Uterus (tissue), 4 donors: ENCODE results near the gene KRT2. TPM values are rescaled to one million over a fixed set of nuclear protein-coding genes. Genes with fewer than 3 reads are reported as not detected.

Source experiments
- DNase-seq, 2 donors: peaks; one replicate each; pipeline ENCODE4 v3.0.0-alpha.2; 2019 to 2020
- H3K27ac ChIP-seq, 2 donors: fragments of 200-600 bp; sonication (generic); 1 replicate in 1 of 2; 2 replicates in 1 of 2; pipeline ENCODE4 v1.5.1; 2016 to 2018
- H3K27me3 ChIP-seq, 2 donors: fragments of 200-600 bp; sonication (generic); one replicate each; pipeline ENCODE4 v1.5.1; 2018 to 2019; ENCODE audit warnings: control low read depth in 1 of 2
- H3K36me3 ChIP-seq, 2 donors: fragments of 200-600 bp; sonication (generic); one replicate each; pipeline ENCODE4 v1.5.1; 2019; ENCODE audit warnings: control low read depth in 1 of 2
- H3K4me1 ChIP-seq, 2 donors: fragments of 200-600 bp; sonication (generic); one replicate each; pipeline ENCODE4 v1.5.1; 2018 to 2019; ENCODE audit warnings: control low read depth in 1 of 2
- H3K4me3 ChIP-seq, 2 donors: fragments of 200-600 bp; sonication (generic); 1 replicate in 1 of 2; 2 replicates in 1 of 2; pipeline ENCODE4 v1.5.1; 2018 to 2019; ENCODE audit warnings: mild to moderate bottlenecking in 1 of 2
- H3K9me3 ChIP-seq, 2 donors: fragments of 200-600 bp; sonication (generic); one replicate each; pipeline ENCODE4 v1.5.1; 2019; ENCODE audit warnings: control low read depth in 1 of 2
- POLR2A ChIP-seq, 2 donors: fragments of 450-650 bp; IDR thresholded peaks; one replicate each; pipeline ENCODE4 v1.6.1; 2016; ENCODE audit warnings: antibody characterized with exemption in 2 of 2, mild to moderate bottlenecking in 1 of 2, moderate library complexity in 1 of 2
- intact Hi-C: fragments of 100-400 bp; cut with DNase I; formaldehyde crosslinking; loops from one replicate; pipeline ENCODE4 v1.15.1; 2023; ENCODE audit warnings: low total_unique reads
- total RNA-seq, 4 donors: library from RNA; depleted of rRNA in 3 of 4; stranded (reverse); fragments of >200 nt in 3 of 4; gene quantifications; one replicate each; pipeline versions ENCODE4 v1.1.0 to v1.2.4, GENCODE V29; 2014 to 2023
- TF ChIP-seq, protein P1 (sequence below), 4 experiments: fragments of 200-600 bp in 2 of 4; fragments of 450-650 bp in 2 of 4; sonication (generic) in 2 of 4; IDR thresholded peaks; one replicate each; pipeline ENCODE4 v1.5.1; 2016 to 2019; ENCODE audit warnings: antibody characterized with exemption in 4 of 4, mild to moderate bottlenecking in 2 of 4, moderate library complexity in 1 of 4
- donor health status: DM: yes; HTN: yes; CAD: no.

The KRT2 gene
- total RNA-seq, 4 donors from 2014 or later = not detected

DNA sequence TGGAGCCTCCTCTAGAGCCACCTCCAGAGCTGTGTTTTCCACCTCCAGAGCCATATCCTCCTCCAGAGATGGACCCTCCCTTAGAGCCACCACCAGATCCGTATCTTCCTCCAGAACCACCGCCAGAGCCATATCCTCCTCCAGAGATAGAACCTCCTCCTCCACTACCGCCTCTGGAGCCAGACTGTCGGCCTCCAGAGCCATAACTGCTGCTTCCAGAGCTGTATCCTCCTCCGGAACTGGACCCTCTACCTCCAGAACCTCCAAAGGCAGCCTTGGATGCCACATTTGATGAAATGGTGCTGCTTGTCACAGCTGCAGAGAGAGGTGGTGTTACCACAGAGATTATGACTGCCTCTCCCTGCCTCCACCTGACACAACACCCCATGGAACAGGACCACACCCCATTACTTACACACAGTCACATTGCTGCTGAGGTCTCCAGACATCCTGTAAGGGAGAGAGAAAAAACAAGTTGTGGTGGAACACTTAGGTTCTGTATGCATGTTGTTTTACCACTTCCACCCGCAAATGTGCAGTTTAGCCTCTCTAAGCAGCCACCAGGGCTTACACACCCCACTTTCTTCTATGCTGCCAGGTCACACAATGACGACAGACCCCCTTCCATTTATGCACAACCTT, 6.8 kb downstream of the KRT2 start:
- H3K4me3 ChIP-seq = no peak overlapping the region
- intact Hi-C loops = no loop called here
- no peaks in the 10 kb centered on the region for H3K36me3 ChIP-seq
- H3K4me1 ChIP-seq = no peaks in the 10 kb centered on the region
- no peak overlapping the region for H3K27ac ChIP-seq
- H3K9me3 ChIP-seq = no peaks in the 10 kb centered on the region
- TF ChIP-seq POLR2A (IDR thresholded peaks at IDR 0.05) = no peak
- TF ChIP-seq, protein P1, sequence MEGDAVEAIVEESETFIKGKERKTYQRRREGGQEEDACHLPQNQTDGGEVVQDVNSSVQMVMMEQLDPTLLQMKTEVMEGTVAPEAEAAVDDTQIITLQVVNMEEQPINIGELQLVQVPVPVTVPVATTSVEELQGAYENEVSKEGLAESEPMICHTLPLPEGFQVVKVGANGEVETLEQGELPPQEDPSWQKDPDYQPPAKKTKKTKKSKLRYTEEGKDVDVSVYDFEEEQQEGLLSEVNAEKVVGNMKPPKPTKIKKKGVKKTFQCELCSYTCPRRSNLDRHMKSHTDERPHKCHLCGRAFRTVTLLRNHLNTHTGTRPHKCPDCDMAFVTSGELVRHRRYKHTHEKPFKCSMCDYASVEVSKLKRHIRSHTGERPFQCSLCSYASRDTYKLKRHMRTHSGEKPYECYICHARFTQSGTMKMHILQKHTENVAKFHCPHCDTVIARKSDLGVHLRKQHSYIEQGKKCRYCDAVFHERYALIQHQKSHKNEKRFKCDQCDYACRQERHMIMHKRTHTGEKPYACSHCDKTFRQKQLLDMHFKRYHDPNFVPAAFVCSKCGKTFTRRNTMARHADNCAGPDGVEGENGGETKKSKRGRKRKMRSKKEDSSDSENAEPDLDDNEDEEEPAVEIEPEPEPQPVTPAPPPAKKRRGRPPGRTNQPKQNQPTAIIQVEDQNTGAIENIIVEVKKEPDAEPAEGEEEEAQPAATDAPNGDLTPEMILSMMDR (IDR thresholded peaks at IDR 0.05) = no peak
- DNase-seq = no peak
- H3K27me3 ChIP-seq = no peaks in the 10 kb centered on the region

DNA sequence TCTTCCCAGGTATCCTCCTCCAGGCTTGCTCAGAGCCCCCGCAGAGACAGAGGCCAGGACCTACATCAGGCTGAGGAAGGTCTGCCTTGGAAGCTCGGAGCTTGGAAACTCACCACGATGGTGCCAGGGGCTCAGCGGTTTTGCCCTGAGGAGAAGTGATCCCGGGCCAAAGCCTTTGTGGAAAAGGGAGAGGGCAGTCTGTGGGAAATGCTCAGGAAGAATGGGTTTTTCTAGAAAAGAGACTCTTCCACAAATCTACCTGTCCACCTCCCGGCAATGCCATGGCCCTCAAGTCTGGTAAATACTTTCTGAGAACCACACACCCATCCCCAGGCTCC, 8.0 kb downstream of the KRT2 start:
- Histone ChIP-seq H3K27me3 (no peaks in the 10 kb centered on the region), H3K4me3 (no peak overlapping the region), H3K9me3 (no peaks in the 10 kb centered on the region), H3K27ac (no peak overlapping the region), H3K4me1 (no peaks in the 10 kb centered on the region), H3K36me3 (no peaks in the 10 kb centered on the region)
- DNase-seq = no peak
- intact Hi-C loops = no loop called here
- no peak for TF ChIP-seq POLR2A (IDR thresholded peaks at IDR 0.05)
- TF ChIP-seq, protein P1 (IDR thresholded peaks at IDR 0.05) = no peak

DNA sequence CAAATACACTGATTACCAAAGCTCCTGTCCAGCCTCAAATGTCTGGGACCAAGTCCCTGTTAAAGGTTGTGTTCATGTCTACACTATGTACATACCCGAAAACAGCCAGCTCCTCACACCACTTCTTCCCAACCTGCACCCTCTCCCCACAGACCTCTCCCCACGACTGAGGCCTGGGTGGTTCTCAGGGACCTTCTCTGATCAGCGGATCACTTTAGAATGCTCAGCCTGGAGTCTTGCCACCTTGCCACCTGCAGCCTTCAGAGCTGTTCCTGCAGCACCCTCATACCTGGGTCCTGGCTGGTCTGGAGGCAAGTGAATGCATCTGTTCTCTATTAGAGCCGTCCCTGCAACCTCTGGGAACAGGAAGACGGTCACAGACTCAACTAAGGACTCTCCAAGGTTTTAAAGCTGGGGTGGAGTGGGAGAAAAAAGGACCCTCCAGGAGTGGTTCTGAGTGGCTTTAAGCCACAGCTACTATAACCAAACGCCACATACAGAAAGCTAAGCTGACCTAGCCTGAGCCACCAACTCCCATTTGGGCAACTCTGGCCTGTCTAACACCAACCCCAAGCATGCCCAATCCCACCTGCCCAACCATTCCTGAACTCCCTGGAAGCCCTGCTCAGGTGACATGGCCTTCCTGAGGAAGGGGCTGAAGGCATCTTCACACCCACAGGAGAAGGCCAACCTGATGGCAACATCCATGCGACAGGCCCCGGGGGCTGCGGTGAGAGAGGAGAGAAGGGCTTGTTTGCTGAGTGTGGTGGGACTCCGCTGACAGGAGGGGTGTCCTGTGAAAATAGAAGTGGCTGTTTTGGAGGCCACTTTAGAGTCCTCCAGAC, 8.6 kb downstream of the KRT2 start:
- H3K9me3 ChIP-seq = no peaks in the 10 kb centered on the region

DNA sequence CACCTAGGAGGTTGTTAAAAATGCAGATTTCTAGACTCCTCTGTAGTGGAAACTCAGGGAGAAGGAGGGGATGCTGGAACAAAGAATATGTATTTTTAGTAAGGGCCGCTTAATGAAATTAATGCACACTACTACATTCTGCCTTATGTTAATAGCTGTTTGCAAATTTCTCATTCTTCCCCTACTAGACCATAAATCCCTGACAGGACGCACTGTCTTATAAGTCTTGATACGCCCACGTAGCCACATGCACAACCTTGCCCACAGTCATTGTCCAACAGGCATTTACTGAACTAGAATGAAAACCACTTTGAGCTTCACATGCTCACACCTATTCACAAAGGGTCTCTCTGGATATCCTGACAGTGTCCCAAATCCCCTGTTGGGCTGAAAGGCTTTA, 10.5 kb downstream of the KRT2 start:
- intact Hi-C loops = no loop called here
- no peak overlapping the region for H3K4me3 ChIP-seq
- H3K27me3 ChIP-seq = no peaks in the 10 kb centered on the region
- H3K9me3 ChIP-seq = no peaks in the 10 kb centered on the region
- H3K4me1 ChIP-seq = no peaks in the 10 kb centered on the region
- TF ChIP-seq POLR2A (IDR thresholded peaks at IDR 0.05) = no peak
- TF ChIP-seq, protein P1 (IDR thresholded peaks at IDR 0.05) = no peak
- DNase-seq = no peak
- no peak overlapping the region for H3K27ac ChIP-seq
- H3K36me3 ChIP-seq = no peaks in the 10 kb centered on the region

More for the DNA sequence above, 8.6 kb downstream of the KRT2 start:
- H3K4me3 ChIP-seq = no peak overlapping the region
- TF ChIP-seq, protein P1 (IDR thresholded peaks at IDR 0.05) = no peak
- TF ChIP-seq POLR2A (IDR thresholded peaks at IDR 0.05) = no peak
- no peaks in the 10 kb centered on the region for H3K4me1 ChIP-seq
- no peaks in the 10 kb centered on the region for H3K27me3 ChIP-seq
- no peaks in the 10 kb centered on the region for H3K36me3 ChIP-seq
- intact Hi-C loops = no loop called here
- DNase-seq = no peak
- H3K27ac ChIP-seq = no peak overlapping the region

DNA sequence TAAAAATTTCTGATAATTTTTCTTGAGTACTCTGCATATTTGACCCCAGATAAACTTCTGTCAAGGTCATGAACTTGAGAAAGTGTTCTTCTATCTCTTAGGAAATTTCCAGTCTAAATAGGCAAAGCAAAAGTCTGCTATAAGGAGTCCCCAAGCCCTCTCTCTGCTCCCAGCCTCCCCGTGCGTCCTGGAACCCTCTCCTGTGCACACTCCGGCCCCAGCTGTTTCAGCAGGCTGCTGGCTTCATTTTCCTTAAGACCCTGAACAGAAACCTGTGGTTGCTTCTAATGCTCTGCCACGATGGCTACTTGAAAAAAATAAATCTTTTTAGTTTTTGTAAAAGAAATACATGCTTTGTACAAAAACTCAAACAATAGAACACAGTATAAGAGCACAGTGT, 14.7 kb downstream of the KRT2 start:
- H3K36me3 ChIP-seq = no peaks in the 10 kb centered on the region
- no peaks in the 10 kb centered on the region for H3K27me3 ChIP-seq
- TF ChIP-seq, protein P1 (IDR thresholded peaks at IDR 0.05) = no peak
- H3K4me3 ChIP-seq = no peak overlapping the region
- DNase-seq = no peak
- intact Hi-C loops = no loop called here
- H3K9me3 ChIP-seq = no peaks in the 10 kb centered on the region
- no peaks in the 10 kb centered on the region for H3K4me1 ChIP-seq
- no peak overlapping the region for H3K27ac ChIP-seq
